NCI-H446 treated with DMSO at 0.1 percent for 48 hours (cell line): ENCODE data around the gene MAGI1.
"Not testable (repeated sequence)": the region's sequence is repeated elsewhere in the genome, so short reads cannot be mapped to it uniquely, and the experiment has no call there.

Source experiments
- DNase-seq: peaks from one replicate; lab custom pipeline; 2025; lab: John Stamatoyannopoulos, UW

Gene MAGI1

GRCh38 chr3:65904016-65904415, 134.7 kb downstream of the MAGI1 start:
- DNase-seq: no peak

GRCh38 chr3:65902304-65902793, 136.4 kb downstream of the MAGI1 start:
- no peak for DNase-seq

- no peak for DNase-seq
Observed at GRCh38 chr3:65901226-65901625, 137.5 kb downstream of the MAGI1 start.

GRCh38 chr3:65899226-65899625, 139.5 kb downstream of the MAGI1 start:
- DNase-seq: no peak

- no peak for DNase-seq
Observed at GRCh38 chr3:65897766-65898165, 141.0 kb downstream of the MAGI1 start.

- DNase-seq: no peak
Observed at GRCh38 chr3:65896321-65896720, 142.4 kb downstream of the MAGI1 start.

GRCh38 chr3:65894679-65895453, 143.9 kb downstream of the MAGI1 start:
- DNase-seq: no peak

- no peak for DNase-seq
Observed at GRCh38 chr3:65894126-65894525, 144.6 kb downstream of the MAGI1 start.

GRCh38 chr3:65893631-65894030, 145.1 kb downstream of the MAGI1 start:
- no peak for DNase-seq

- not testable (repeated sequence) for DNase-seq
Observed at GRCh38 chr3:65891477-65891876, 147.2 kb downstream of the MAGI1 start.

GRCh38 chr3:65890328-65890727, 148.4 kb downstream of the MAGI1 start:
- no peak for DNase-seq

- DNase-seq: no peak
Observed at GRCh38 chr3:65889707-65890099, 149.0 kb downstream of the MAGI1 start.

GRCh38 chr3:65888980-65889706, 149.6 kb downstream of the MAGI1 start:
- DNase-seq: no peak

- no peak for DNase-seq
Observed at GRCh38 chr3:65888196-65888595, 150.5 kb downstream of the MAGI1 start.

- no peak for DNase-seq
Observed at GRCh38 chr3:65886391-65886790, 152.3 kb downstream of the MAGI1 start.

- DNase-seq: no peak
Observed at GRCh38 chr3:65884071-65884470, 154.6 kb downstream of the MAGI1 start.

GRCh38 chr3:65883613-65884012, 155.1 kb downstream of the MAGI1 start:
- DNase-seq: no peak

- no peak for DNase-seq
Observed at GRCh38 chr3:65880350-65880749, 158.4 kb downstream of the MAGI1 start.

GRCh38 chr3:65879372-65879771, 159.3 kb downstream of the MAGI1 start:
- no peak for DNase-seq

GRCh38 chr3:65878831-65879230, 159.9 kb downstream of the MAGI1 start:
- no peak for DNase-seq

GRCh38 chr3:65877160-65877559, 161.6 kb downstream of the MAGI1 start:
- no peak for DNase-seq

GRCh38 chr3:65876028-65876420, 162.7 kb downstream of the MAGI1 start:
- DNase-seq: no peak

GRCh38 chr3:65875393-65876027, 163.2 kb downstream of the MAGI1 start:
- DNase-seq: no peak
